HCT116 (cell line): ENCODE measurements around the gene MTUS2. TPM values are rescaled to one million over a fixed set of nuclear protein-coding genes. Genes with fewer than 3 reads are reported as not detected.

Experiments used
- ATAC-seq: fragments of 200-7000 bp; cut with Tn5 transposase; 2 replicates; pipeline ENCODE4 v1.9.1; 2020; ENCODE audit warnings: mild to moderate bottlenecking, moderate library complexity
- BruUV-seq: library from RNA; stranded (reverse); fragments of 400-500 nt; replicated peaks from 2 replicates; lab custom pipeline; 2021; lab: Mats Ljungman, UMichigan
- CTCF ChIA-PET: fragments of 300-600 bp; sonication (Branson Sonifier 250); formaldehyde crosslinking; loops from one replicate; lab custom pipeline; 2021; ENCODE audit warnings: antibody characterized with exemption; lab: Charles Lee
- POLR2A ChIA-PET: fragments of 300-600, 350-600 bp; sonication (Branson Sonifier 250); formaldehyde crosslinking; loops from one replicate; lab custom pipeline; 2021; ENCODE audit warnings: antibody characterized with exemption; lab: Charles Lee
- RAD21 ChIA-PET, 2 experiments: fragments of 300-600 bp; sonication (Branson Sonifier 250); formaldehyde crosslinking; loops; one replicate each; lab custom pipeline; 2023; ENCODE audit warnings: low total read pairs in 2 of 2; ENCODE audit not compliant: uncharacterized antibody in 2 of 2, unreplicated experiment in 2 of 2, low non-redundant PET in 1 of 2; lab: Charles Lee
- DNase-seq: peaks from one replicate; pipeline ENCODE4 v3.0.0-alpha.2; 2010; ENCODE audit warnings: low read depth, low spot score
- H2AFZ ChIP-seq: fragments of 200-600 bp; shearing (Covaris generic), sonication (generic); 2 replicates; pipeline ENCODE4 v1.6.1; 2017; ENCODE audit warnings: low read depth, mixed run types, mixed read lengths, antibody characterized with exemption, low read length; ENCODE audit not compliant: poor library complexity, severe bottlenecking
- H3K27ac ChIP-seq: 2 replicates; pipeline ENCODE4 v1.5.1; 2012; ENCODE audit warnings: low read depth, low read length
- H3K27me3 ChIP-seq: fragments of 200-600 bp; sonication (generic); 2 replicates; pipeline ENCODE4 v1.6.1; 2016; ENCODE audit warnings: mixed run types, low read length, mixed read lengths; ENCODE audit not compliant: insufficient read depth
- H3K36me3 ChIP-seq, 2 experiments: fragments of 200-500 bp in 1 of 2; fragments of 200-600 bp in 1 of 2; sonication (Bioruptor generic) in 1 of 2; sonication (generic) in 1 of 2; 2 replicates each; pipeline versions ENCODE4 v1.5.1 to v1.6.1; 2014 to 2016; ENCODE audit warnings: low read length in 2 of 2, inconsistent platforms in 1 of 2, mixed read lengths in 1 of 2, mixed run types in 1 of 2; ENCODE audit not compliant: insufficient read depth in 2 of 2, control insufficient read depth in 1 of 2
- H3K4me1 ChIP-seq, 2 experiments: fragments of 200-600 bp in 1 of 2; sonication (generic) in 1 of 2; 2 replicates each; pipeline versions ENCODE4 v1.5.1 to v1.6.1; 2012 to 2017; ENCODE audit warnings: low read length in 2 of 2, inconsistent platforms in 1 of 2, mild to moderate bottlenecking in 1 of 2, mixed read lengths in 1 of 2, mixed run types in 1 of 2, moderate library complexity in 1 of 2; ENCODE audit not compliant: insufficient read depth in 2 of 2, control insufficient read depth in 1 of 2
- H3K4me2 ChIP-seq: fragments of 200-600 bp; sonication (generic); 2 replicates; pipeline ENCODE4 v1.6.1; 2017; ENCODE audit warnings: mixed run types, low read length, mixed read lengths
- H3K4me3 ChIP-seq, 2 experiments: fragments of 200-600 bp in 1 of 2; sonication (generic) in 1 of 2; replicated peaks in 1 of 2; 2 replicates each; pipeline ENCODE4 v1.5.1; 2011 to 2016; ENCODE audit warnings: low read length in 2 of 2, control low read depth in 1 of 2, low read depth in 1 of 2, mild to moderate bottlenecking in 1 of 2, mixed read lengths in 1 of 2, mixed run types in 1 of 2
- H3K79me2 ChIP-seq: fragments of 200-600 bp; sonication (generic); 2 replicates; pipeline ENCODE4 v1.6.1; 2017; ENCODE audit warnings: mild to moderate bottlenecking, mixed run types, low read length, moderate library complexity, mixed read lengths; ENCODE audit not compliant: insufficient read depth
- H3K9ac ChIP-seq: fragments of 200-600 bp; sonication (generic); 2 replicates; pipeline ENCODE4 v1.6.1; 2016; ENCODE audit warnings: low read length, mixed read lengths
- H3K9me2 ChIP-seq: fragments of 200-600 bp; sonication (generic), shearing (Covaris generic); 2 replicates; pipeline ENCODE4 v1.6.1; 2017; ENCODE audit warnings: mixed run types, mild to moderate bottlenecking, moderate library complexity; ENCODE audit not compliant: insufficient read depth
- H3K9me3 ChIP-seq, 2 experiments: fragments of 200-500 bp in 1 of 2; fragments of 200-600 bp in 1 of 2; sonication (Bioruptor generic) in 1 of 2; sonication (generic) in 1 of 2; 2 replicates each; pipeline ENCODE4 v1.6.1; 2014 to 2017; ENCODE audit warnings: low read length in 2 of 2, mixed read lengths in 2 of 2, inconsistent platforms in 1 of 2, low read depth in 1 of 2, mild to moderate bottlenecking in 1 of 2, mixed run types in 1 of 2, moderate library complexity in 1 of 2; ENCODE audit not compliant: control insufficient read depth in 1 of 2, insufficient read depth in 1 of 2
- H4K20me1 ChIP-seq: fragments of 200-600 bp; sonication (generic), shearing (Covaris generic); 2 replicates; pipeline ENCODE4 v1.6.1; 2017; ENCODE audit warnings: mixed run types, mild to moderate bottlenecking, moderate library complexity; ENCODE audit not compliant: insufficient read depth
- CEBPB ChIP-seq: IDR thresholded peaks from 2 replicates; pipeline ENCODE4 v1.6.1; 2012; ENCODE audit warnings: low read depth
- CTCF ChIP-seq, 3 experiments: fragments of 200-600 bp in 1 of 3; sonication (generic) in 1 of 3; IDR thresholded peaks in 2 of 3; conservative IDR thresholded peaks in 1 of 3; 2 replicates each; pipeline ENCODE4 v1.5.1; 2012 to 2017; ENCODE audit warnings: low read depth in 2 of 3, low read length in 2 of 3, antibody characterized with exemption in 1 of 3, borderline replicate concordance in 1 of 3, control low read depth in 1 of 3, mild to moderate bottlenecking in 1 of 3, mixed read lengths in 1 of 3, mixed run types in 1 of 3, moderate library complexity in 1 of 3; ENCODE audit not compliant: insufficient read depth in 1 of 3
- ELF1 ChIP-seq: IDR thresholded peaks from 2 replicates; pipeline ENCODE4 v1.6.1; 2012; ENCODE audit warnings: low read depth, borderline replicate concordance
- EZH2 ChIP-seq: fragments of 200-600 bp; sonication (generic); IDR thresholded peaks from 2 replicates; pipeline ENCODE4 v1.6.1; 2017; ENCODE audit warnings: antibody characterized with exemption, mixed run types
- FOSL1 ChIP-seq: IDR thresholded peaks from 2 replicates; pipeline ENCODE4 v1.6.1; 2012; ENCODE audit warnings: low read depth
- REST ChIP-seq: IDR thresholded peaks from 2 replicates; pipeline ENCODE4 v1.6.1; 2012; ENCODE audit warnings: low read depth
- SIN3A ChIP-seq: IDR thresholded peaks from 2 replicates; pipeline ENCODE4 v1.6.1; 2012; ENCODE audit warnings: low read depth
- TCF7L2 ChIP-seq: IDR thresholded peaks from 2 replicates; pipeline ENCODE4 v1.7.0; 2011; ENCODE audit warnings: borderline replicate concordance, inconsistent platforms; ENCODE audit not compliant: insufficient read depth, insufficient read length; ENCODE audit errors: extremely low read depth
- YY1 ChIP-seq: IDR thresholded peaks from 2 replicates; pipeline ENCODE4 v1.6.1; 2011; ENCODE audit warnings: low read length, low read depth, moderate library complexity, mild to moderate bottlenecking; ENCODE audit not compliant: insufficient replicate concordance; ENCODE audit errors: extremely low read depth
- intact Hi-C: fragments of 100-400 bp; cut with micrococcal nuclease; formaldehyde crosslinking; loops from 2 replicates; pipeline ENCODE4 v1.10.0; 2022
- total RNA-seq: library from RNA; stranded (reverse); gene quantifications from one replicate; pipeline ENCODE4 v1.2.1, GENCODE V29; 2021; ENCODE audit not compliant: unreplicated experiment

MTUS2 gene
- total RNA-seq, 1 experiment from 2014 or later, result 0.02 TPM

- Histone ChIP-seq H3K9me3 (no peaks in the 10 kb centered on the region), H3K9ac (no peak overlapping the region), H3K79me2 (no peaks in the 10 kb centered on the region), H3K27ac (no peak overlapping the region), H3K36me3 (no peaks in the 10 kb centered on the region), H3K9me2 (no peaks in the 10 kb centered on the region), H3K27me3 (no peaks in the 10 kb centered on the region), H2AFZ (no peak overlapping the region), H4K20me1 (no peaks in the 10 kb centered on the region), H3K4me1 (no peaks in the 10 kb centered on the region), H3K4me3 (no peak overlapping the region), H3K4me2 (no peak overlapping the region)
- BruUV-seq, result no TSS peak
- ChIA-PET POLR2A (no interaction called here), CTCF (no interaction called here), RAD21 (no interaction called here)
- ATAC-seq, result no peak
- intact Hi-C loops, result no loop called here
- TF ChIP-seq YY1 (no peak), SIN3A (no peak), FOSL1 (no peak), ELF1 (no peak), CEBPB (no peak), EZH2 (no peak), TCF7L2 (no peak), CTCF (IDR thresholded peaks at IDR 0.05 in 2 of 3, conservative IDR thresholded peaks at IDR 0.05 in 1 of 3; ENCODE audit: borderline replicate concordance in 1 of 3, insufficient read depth in 1 of 3, low read depth in 2 of 3, low read length in 2 of 3) (no peak), REST (no peak)
- DNase-seq, result no peak
Observed at GRCh38 chr13:29411481-29411880, 591.3 kb downstream of the MTUS2 start.
